Measurements from ENCODE around the gene CDC42BPB.

The CDC42BPB gene

DNA sequence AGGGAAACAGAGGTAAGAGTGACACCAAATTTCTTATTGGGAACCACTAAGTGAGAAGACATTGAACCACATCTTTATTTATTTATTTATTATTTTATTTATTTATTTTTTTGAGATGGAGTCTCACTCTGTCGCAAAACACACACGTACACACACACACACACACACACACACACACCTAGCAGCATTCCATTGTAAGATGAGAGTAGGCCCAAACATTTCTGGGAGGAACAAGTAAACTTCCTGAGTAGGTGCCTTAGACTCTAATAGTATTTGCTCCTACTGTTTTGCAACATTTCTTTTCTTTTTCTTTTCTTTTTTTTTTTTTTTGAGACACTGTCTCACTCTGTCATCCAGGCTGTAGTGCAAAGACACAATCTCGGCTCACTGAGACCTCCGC is 7.1 kb upstream of the CDC42BPB start:
- TF ChIP-seq, protein P1, sequence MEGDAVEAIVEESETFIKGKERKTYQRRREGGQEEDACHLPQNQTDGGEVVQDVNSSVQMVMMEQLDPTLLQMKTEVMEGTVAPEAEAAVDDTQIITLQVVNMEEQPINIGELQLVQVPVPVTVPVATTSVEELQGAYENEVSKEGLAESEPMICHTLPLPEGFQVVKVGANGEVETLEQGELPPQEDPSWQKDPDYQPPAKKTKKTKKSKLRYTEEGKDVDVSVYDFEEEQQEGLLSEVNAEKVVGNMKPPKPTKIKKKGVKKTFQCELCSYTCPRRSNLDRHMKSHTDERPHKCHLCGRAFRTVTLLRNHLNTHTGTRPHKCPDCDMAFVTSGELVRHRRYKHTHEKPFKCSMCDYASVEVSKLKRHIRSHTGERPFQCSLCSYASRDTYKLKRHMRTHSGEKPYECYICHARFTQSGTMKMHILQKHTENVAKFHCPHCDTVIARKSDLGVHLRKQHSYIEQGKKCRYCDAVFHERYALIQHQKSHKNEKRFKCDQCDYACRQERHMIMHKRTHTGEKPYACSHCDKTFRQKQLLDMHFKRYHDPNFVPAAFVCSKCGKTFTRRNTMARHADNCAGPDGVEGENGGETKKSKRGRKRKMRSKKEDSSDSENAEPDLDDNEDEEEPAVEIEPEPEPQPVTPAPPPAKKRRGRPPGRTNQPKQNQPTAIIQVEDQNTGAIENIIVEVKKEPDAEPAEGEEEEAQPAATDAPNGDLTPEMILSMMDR (IDR thresholded peaks at IDR 0.05; ENCODE audit: low read depth, low read length, missing control alignments): no peak
- no peak overlapping the region for H3K4me3 ChIP-seq (replicated peaks; ENCODE audit: low read depth, low read length)
- no peak for DNase-seq (ENCODE audit: extremely low read depth, low read depth)

DNA sequence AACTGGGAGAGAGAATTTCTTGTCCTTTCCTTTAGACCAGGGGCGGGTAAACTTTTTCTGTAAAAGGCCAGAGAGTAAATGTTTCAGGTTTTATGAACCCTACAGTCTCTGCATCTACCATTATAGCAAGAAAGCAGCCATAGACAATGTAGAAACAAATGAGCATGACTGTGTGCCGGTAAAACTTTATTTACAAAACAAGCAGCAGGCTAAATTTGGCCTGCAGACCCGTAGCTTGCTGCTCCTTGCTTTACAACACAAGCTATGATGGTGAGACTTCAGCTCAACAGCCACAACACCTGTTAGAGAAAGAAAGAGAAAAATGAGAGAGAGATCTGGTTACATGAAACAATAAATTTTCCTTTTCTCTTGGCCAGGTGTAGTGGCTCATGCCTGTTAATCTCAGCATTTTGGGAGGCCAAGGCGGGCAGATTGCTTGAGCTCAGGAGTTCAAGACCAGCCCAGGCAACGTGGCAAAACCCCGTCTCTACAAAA is 4.2 kb upstream of the CDC42BPB start:
- TF ChIP-seq, protein P1 (IDR thresholded peaks at IDR 0.05; ENCODE audit: low read depth, low read length, missing control alignments): no peak
- DNase-seq (ENCODE audit: extremely low read depth, low read depth): no peak

DNA sequence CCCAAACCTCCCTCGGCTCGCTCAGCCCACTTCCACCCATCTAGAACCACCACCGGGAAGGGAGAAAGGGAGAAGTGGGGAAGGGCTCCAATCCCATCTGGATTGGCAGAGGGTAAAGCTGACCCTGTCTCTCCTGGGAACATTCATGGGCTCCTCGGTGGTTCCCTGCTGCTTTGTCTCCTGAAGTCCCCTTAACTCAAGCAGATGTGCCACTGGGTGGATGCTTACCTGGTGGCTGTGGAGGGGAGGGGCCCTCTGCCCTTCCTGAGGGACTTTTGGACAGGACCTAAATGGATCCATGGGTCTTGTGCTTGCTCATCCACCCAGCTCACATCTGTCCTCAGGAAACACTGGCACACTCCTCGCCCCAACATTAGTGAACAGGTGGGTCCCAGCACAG is 2.2 kb upstream of the CDC42BPB start:
- TF ChIP-seq, protein P1 (IDR thresholded peaks at IDR 0.05; ENCODE audit: low read depth, low read length, missing control alignments): no peak
- H3K4me3 ChIP-seq (replicated peaks; ENCODE audit: low read depth, low read length): no peak overlapping the region
- no peak for DNase-seq (ENCODE audit: extremely low read depth, low read depth)

More for the DNA sequence above, 4.2 kb upstream of the CDC42BPB start:
- no peak overlapping the region for H3K4me3 ChIP-seq (replicated peaks; ENCODE audit: low read depth, low read length)

DNA sequence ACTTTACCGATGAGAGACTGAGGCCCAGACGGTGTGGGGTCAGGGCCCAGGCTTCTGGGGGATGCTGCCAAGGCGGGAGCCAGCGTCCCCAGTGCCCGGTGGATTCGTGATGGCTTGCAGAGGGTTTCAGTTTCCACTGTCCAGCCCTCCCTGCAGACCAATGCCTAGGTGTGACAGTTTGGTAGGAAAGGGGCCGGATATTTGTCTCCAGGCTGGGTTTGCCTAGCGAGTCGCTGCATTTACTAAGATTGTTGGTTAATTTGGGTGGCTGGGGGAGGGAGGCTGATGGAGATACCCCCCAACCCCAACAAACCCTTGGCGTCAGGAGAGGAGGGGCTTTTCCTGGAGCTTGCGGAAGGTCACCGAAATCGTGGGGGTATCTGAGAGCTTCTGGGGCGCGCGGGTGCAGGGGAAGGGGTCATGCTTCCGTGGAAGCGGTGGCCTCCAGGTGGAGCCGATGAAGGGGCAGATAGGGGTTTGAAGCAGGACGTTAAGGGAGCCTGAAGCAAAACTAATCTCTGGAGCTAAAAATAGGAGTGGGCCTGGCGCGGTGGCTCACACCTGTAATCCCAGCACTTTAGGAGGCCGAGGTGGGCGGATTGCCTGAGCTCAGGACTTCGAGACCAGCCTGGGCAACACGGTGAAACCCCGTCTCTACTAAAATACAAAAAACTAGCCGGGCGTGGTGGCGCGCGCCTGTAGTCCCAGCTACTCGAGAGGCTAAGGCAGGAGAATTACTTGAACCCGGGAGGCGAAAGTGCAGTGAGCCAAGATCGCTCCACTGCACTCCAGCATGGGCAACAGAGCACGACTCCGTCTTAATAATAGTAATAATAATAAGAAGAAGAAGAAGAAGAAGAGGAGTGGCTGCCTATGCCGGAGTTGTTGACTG is 1.1 kb upstream of the CDC42BPB start:
- H3K4me3 ChIP-seq (replicated peaks; ENCODE audit: low read depth, low read length): peak overlapping the region; percentile 86
- TF ChIP-seq, protein P1 (IDR thresholded peaks at IDR 0.05; ENCODE audit: low read depth, low read length, missing control alignments): no peak
- DNase-seq (ENCODE audit: extremely low read depth, low read depth): no peak

DNA sequence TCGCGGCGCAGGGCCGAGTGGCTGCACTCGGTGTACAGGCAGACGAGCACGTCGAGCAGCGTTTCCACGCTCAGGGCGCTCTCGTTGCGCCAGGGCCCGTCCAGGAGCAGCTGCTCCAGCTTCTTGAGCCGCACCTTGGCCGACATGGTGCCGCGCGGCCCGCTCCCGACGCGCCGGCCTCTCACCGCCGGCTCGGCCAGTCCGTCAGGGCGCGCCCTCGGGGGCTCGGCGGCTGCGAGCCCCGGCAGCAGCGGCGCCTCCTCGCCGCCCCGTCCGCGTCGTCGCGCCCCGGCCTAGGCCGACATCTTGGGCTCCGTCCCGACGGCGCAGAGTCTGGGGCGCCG is 349 bp downstream of the CDC42BPB start:
- no peak for DNase-seq (ENCODE audit: extremely low read depth, low read depth)
- TF ChIP-seq, protein P1 (IDR thresholded peaks at IDR 0.05; ENCODE audit: low read depth, low read length, missing control alignments): no peak
- peak overlapping the region; percentile 73 for H3K4me3 ChIP-seq (replicated peaks; ENCODE audit: low read depth, low read length)

DNA sequence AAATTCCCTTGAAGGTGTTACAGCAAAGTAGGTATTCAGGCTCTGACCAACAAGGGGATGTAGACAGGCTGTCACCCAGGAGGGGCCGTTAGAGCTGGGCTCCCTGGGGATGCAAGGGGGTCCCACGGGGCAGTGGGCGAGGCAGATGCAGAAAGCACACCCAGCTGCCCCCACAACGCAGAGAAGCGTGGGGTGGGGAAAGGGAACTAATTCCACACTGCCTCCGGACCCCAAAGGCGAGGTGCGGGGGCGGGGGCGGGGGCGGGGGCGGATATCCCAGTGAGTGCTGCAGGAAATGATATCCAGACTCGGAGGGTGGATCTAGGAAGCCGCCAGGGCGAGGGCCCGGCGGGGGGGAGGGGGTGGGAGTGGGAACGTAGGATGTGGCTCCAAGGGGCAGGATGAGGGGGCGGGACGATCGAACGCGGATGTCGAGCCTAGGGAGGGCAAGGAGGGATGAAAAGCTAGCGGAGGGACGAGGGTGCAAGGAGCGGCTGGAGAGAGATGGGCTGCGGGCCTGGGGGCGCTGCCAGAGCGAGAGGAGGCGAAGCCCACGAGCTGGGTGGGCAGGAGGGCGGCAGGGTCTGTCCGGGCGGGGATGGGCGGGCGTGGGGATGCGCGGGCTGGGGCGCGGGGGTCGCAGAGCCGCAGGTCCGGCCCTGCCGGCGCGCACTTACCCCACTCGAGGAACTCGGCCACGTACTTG is 874 bp downstream of the CDC42BPB start:
- peak; percentile 31 for DNase-seq (ENCODE audit: extremely low read depth, low read depth)
- TF ChIP-seq, protein P1 (IDR thresholded peaks at IDR 0.05; ENCODE audit: low read depth, low read length, missing control alignments): no peak
- H3K4me3 ChIP-seq (replicated peaks; ENCODE audit: low read depth, low read length): peak overlapping the region; percentile 73
